Neural cell (in vitro differentiated cells): ENCODE results near the gene RDH13. TPM values are rescaled to one million over a fixed set of nuclear protein-coding genes. Genes with fewer than 3 reads are reported as not detected.

Experiments used
- H2AFZ ChIP-seq: fragments of 200-600, 300-800 bp; sonication (generic), shearing (Covaris generic); 2 replicates; pipeline ENCODE4 v1.6.0; 2014; ENCODE audit warnings: low read depth, mild to moderate bottlenecking, antibody characterized with exemption, low read length, moderate library complexity
- H3F3A ChIP-seq: fragments of 200-600 bp; shearing (Covaris generic); 2 replicates; pipeline ENCODE4 v1.6.1; 2016; ENCODE audit warnings: mild to moderate bottlenecking, moderate library complexity, mixed read lengths, antibody characterized with exemption, low read length; ENCODE audit not compliant: insufficient read depth, poor library complexity, severe bottlenecking
- H3K27ac ChIP-seq: fragments of 200-600, 300-800 bp; sonication (generic), shearing (Covaris generic); 2 replicates; pipeline ENCODE4 v1.5.1; 2014; ENCODE audit warnings: mild to moderate bottlenecking, low read length, moderate library complexity
- H3K27me3 ChIP-seq: fragments of 300-800, 200-600 bp; sonication (generic), shearing (Covaris generic); 2 replicates; pipeline ENCODE4 v1.6.0; 2014; ENCODE audit warnings: mild to moderate bottlenecking, low read depth, low read length, moderate library complexity; ENCODE audit not compliant: insufficient read depth
- H3K36me3 ChIP-seq: fragments of 300-800, 200-600 bp; sonication (generic), shearing (Covaris generic); 2 replicates; pipeline ENCODE4 v1.5.1; 2014; ENCODE audit warnings: mild to moderate bottlenecking, antibody characterized with exemption, low read length, moderate library complexity; ENCODE audit not compliant: insufficient read depth
- H3K4me2 ChIP-seq: fragments of 300-800, 200-600 bp; sonication (generic), shearing (Covaris generic); 2 replicates; pipeline ENCODE4 v1.6.0; 2014; ENCODE audit warnings: mild to moderate bottlenecking, low read length
- H3K4me3 ChIP-seq: fragments of 300-800, 200-600 bp; sonication (generic), shearing (Covaris generic); 2 replicates; pipeline ENCODE4 v1.5.1; 2014; ENCODE audit warnings: mild to moderate bottlenecking, low read length, moderate library complexity
- H3K79me2 ChIP-seq: fragments of 200-600 bp; shearing (Covaris generic); replicated peaks from 2 replicates; pipeline ENCODE4 v1.6.0; 2014; ENCODE audit warnings: mild to moderate bottlenecking, low read length, moderate library complexity; ENCODE audit not compliant: insufficient read depth
- H3K9ac ChIP-seq: fragments of 300-800, 200-600 bp; sonication (generic), shearing (Covaris generic); 2 replicates; pipeline ENCODE4 v1.6.1; 2016; ENCODE audit warnings: mild to moderate bottlenecking, low read length, mixed read lengths
- H3K9me2 ChIP-seq: fragments of 200-600 bp; shearing (Covaris generic); 2 replicates; pipeline ENCODE4 v1.6.1; 2016; ENCODE audit warnings: mild to moderate bottlenecking, low read length, mixed read lengths; ENCODE audit not compliant: insufficient read depth
- H3K9me3 ChIP-seq: fragments of 200-600, 300-800 bp; sonication (generic), shearing (Covaris generic); 2 replicates; pipeline ENCODE4 v1.6.1; 2016; ENCODE audit warnings: mild to moderate bottlenecking, mixed run types, low read length, moderate library complexity, mixed read lengths
- H4K20me1 ChIP-seq: fragments of 200-600 bp; shearing (Covaris generic); 2 replicates; pipeline ENCODE4 v1.6.1; 2016; ENCODE audit warnings: mild to moderate bottlenecking, mixed run types; ENCODE audit not compliant: insufficient read depth
- CTCF ChIP-seq: fragments of 450-650 bp; IDR thresholded peaks from 2 replicates; pipeline ENCODE4 v1.5.1; 2014; ENCODE audit warnings: antibody characterized with exemption, mild to moderate bottlenecking, moderate library complexity; ENCODE audit not compliant: poor library complexity, severe bottlenecking
- EP300 ChIP-seq: fragments of 450-650 bp; conservative IDR thresholded peaks from 2 replicates; pipeline ENCODE4 v1.6.1; 2014; ENCODE audit warnings: antibody characterized with exemption, mild to moderate bottlenecking, moderate library complexity; ENCODE audit not compliant: poor library complexity, severe bottlenecking
- EZH2 ChIP-seq: fragments of 200-600, 300-800 bp; shearing (Covaris generic), sonication (generic); IDR thresholded peaks from 2 replicates; pipeline ENCODE4 v1.6.1; 2014; ENCODE audit warnings: antibody characterized with exemption, low read length, borderline replicate concordance, mild to moderate bottlenecking; ENCODE audit not compliant: insufficient read depth, poor library complexity, severe bottlenecking
- MXI1 ChIP-seq: fragments of 450-650 bp; conservative IDR thresholded peaks from 2 replicates; pipeline ENCODE4 v1.6.1; 2014; ENCODE audit warnings: antibody characterized with exemption, mild to moderate bottlenecking; ENCODE audit not compliant: poor library complexity, severe bottlenecking
- POLR2AphosphoS5 ChIP-seq: IDR thresholded peaks from 2 replicates; pipeline ENCODE4 v1.6.1; 2012
- RAD21 ChIP-seq: fragments of 450-650 bp; conservative IDR thresholded peaks from 2 replicates; pipeline ENCODE4 v1.6.1; 2014; ENCODE audit warnings: antibody characterized with exemption, mild to moderate bottlenecking, moderate library complexity
- REST ChIP-seq: IDR thresholded peaks from 2 replicates; pipeline ENCODE4 v1.6.1; 2012; ENCODE audit warnings: borderline replicate concordance
- SMC3 ChIP-seq: fragments of 450-650 bp; conservative IDR thresholded peaks from 2 replicates; pipeline ENCODE4 v1.6.1; 2014; ENCODE audit warnings: antibody characterized with exemption, mild to moderate bottlenecking, moderate library complexity; ENCODE audit not compliant: poor library complexity
- TAF1 ChIP-seq: IDR thresholded peaks from 2 replicates; pipeline ENCODE4 v1.6.1; 2012; ENCODE audit warnings: low read depth
- polyA plus RNA-seq: library from polyadenylated mRNA; depleted of rRNA; stranded (reverse); fragments of >200 nt; gene quantifications from 2 replicates; pipeline ENCODE4 v1.2.3, GENCODE V29; 2014

RDH13 gene
- polyA plus RNA-seq, 1 donor from 2014 or later: 9.8 TPM

- TF ChIP-seq EZH2 (no peak), CTCF (no peak), POLR2AphosphoS5 (no peak), REST (no peak), EP300 (no peak)
- no peak overlapping the region for H3K27ac ChIP-seq
- H3K9me2 ChIP-seq: no peaks in the 10 kb centered on the region
- H3K4me2 ChIP-seq: no peak overlapping the region
- no peaks in the 10 kb centered on the region for H4K20me1 ChIP-seq
- no peaks in the 10 kb centered on the region for H3F3A ChIP-seq
- H3K27me3 ChIP-seq: no peaks in the 10 kb centered on the region
- H2AFZ ChIP-seq: no peak overlapping the region
- H3K9me3 ChIP-seq: peaks cover 2% of the 10 kb centered on the region
- no peak overlapping the region for H3K9ac ChIP-seq
- H3K79me2 ChIP-seq: no peaks in the 10 kb centered on the region
- H3K36me3 ChIP-seq: peaks cover 4% of the 10 kb centered on the region
- no peak overlapping the region for H3K4me3 ChIP-seq
These were observed 35.1 kb upstream of the RDH13 start for GRCh38 chr19:55097864-55098715.

GRCh38 chr19:55096061-55096701, 33.2 kb upstream of the RDH13 start:
- Histone ChIP-seq H3K9ac (no peak overlapping the region), H3K4me3 (no peak overlapping the region), H3K27me3 (no peaks in the 10 kb centered on the region), H3F3A (no peaks in the 10 kb centered on the region), H3K9me2 (no peaks in the 10 kb centered on the region), H3K9me3 (no peaks in the 10 kb centered on the region), H3K27ac (no peak overlapping the region), H2AFZ (no peak overlapping the region), H4K20me1 (no peaks in the 10 kb centered on the region), H3K36me3 (peaks cover 4% of the 10 kb centered on the region), H3K79me2 (no peaks in the 10 kb centered on the region), H3K4me2 (no peak overlapping the region)
- no peak for TF ChIP-seq EZH2
- no peak for TF ChIP-seq MXI1
- TF ChIP-seq TAF1: no peak
- no peak for TF ChIP-seq RAD21
- TF ChIP-seq CTCF: no peak
- no peak for TF ChIP-seq SMC3
- no peak for TF ChIP-seq EP300
- no peak for TF ChIP-seq REST
- TF ChIP-seq POLR2AphosphoS5: no peak
